ENCODE measurements around the gene HTATIP2. TPM values are rescaled to one million over a fixed set of nuclear protein-coding genes. Genes with fewer than 3 reads are reported as not detected.

Gene HTATIP2
- total RNA-seq, 6 experiments from 2014 or later = 15.0 to 36.0 (median 31.3) TPM

GRCh38 chr11:20387261-20388095, 24.0 kb downstream of the HTATIP2 start, which contains the start of gene PRMT3:
Gene PRMT3, plus strand, starts transcription at chr11:20387716. Its CDS starts 31 bp downstream, at chr11:20387747.
- TF ChIP-seq, protein P1, sequence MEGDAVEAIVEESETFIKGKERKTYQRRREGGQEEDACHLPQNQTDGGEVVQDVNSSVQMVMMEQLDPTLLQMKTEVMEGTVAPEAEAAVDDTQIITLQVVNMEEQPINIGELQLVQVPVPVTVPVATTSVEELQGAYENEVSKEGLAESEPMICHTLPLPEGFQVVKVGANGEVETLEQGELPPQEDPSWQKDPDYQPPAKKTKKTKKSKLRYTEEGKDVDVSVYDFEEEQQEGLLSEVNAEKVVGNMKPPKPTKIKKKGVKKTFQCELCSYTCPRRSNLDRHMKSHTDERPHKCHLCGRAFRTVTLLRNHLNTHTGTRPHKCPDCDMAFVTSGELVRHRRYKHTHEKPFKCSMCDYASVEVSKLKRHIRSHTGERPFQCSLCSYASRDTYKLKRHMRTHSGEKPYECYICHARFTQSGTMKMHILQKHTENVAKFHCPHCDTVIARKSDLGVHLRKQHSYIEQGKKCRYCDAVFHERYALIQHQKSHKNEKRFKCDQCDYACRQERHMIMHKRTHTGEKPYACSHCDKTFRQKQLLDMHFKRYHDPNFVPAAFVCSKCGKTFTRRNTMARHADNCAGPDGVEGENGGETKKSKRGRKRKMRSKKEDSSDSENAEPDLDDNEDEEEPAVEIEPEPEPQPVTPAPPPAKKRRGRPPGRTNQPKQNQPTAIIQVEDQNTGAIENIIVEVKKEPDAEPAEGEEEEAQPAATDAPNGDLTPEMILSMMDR (IDR thresholded peaks at IDR 0.05) = peak; percentile 98
- H3K4me1 Mint-ChIP-seq (ENCODE audit: low read depth) = peaks cover 12% of the 10 kb centered on the region
- peak within 1 kb of the TSS; percentile 96 for H3K4me3 Mint-ChIP-seq
- peak; percentile 90 for DNase-seq
- H3K27ac Mint-ChIP-seq = peak within 1 kb of the TSS; percentile 99
- H3K9me3 Mint-ChIP-seq = no peaks in the 10 kb centered on the region
- H3K27me3 Mint-ChIP-seq (ENCODE audit: insufficient read depth) = no peaks in the 10 kb centered on the region
- H3K36me3 Mint-ChIP-seq (ENCODE audit: low read depth) = no peaks in the 10 kb centered on the region; the same call in 1 of the 2 replicates

- DNase-seq = no peak
- Mint-ChIP-seq H3K36me3 (ENCODE audit: low read depth) (no peaks in the 10 kb centered on the region; the same call in 1 of the 2 replicates), H3K4me1 (ENCODE audit: low read depth) (peaks cover 12% of the 10 kb centered on the region), H3K4me3 (peak overlapping the region; percentile 96), H3K27ac (peak overlapping the region; percentile 91), H3K27me3 (ENCODE audit: insufficient read depth) (no peaks in the 10 kb centered on the region), H3K9me3 (no peaks in the 10 kb centered on the region)
- TF ChIP-seq, protein P1 (IDR thresholded peaks at IDR 0.05) = no peak
Observed at GRCh38 chr11:20388096-20389055, 24.9 kb downstream of the HTATIP2 start.

GRCh38 chr11:20397281-20397680, 33.8 kb downstream of the HTATIP2 start:
- Mint-ChIP-seq H3K4me3 (no peak overlapping the region), H3K27ac (no peak overlapping the region; the same call in 1 of the 2 replicates), H3K4me1 (ENCODE audit: low read depth) (no peaks in the 10 kb centered on the region), H3K27me3 (ENCODE audit: insufficient read depth) (no peaks in the 10 kb centered on the region; the same call in 1 of the 2 replicates), H3K36me3 (ENCODE audit: low read depth) (peaks cover 4% of the 10 kb centered on the region; the same call in 1 of the 2 replicates), H3K9me3 (no peaks in the 10 kb centered on the region)
- TF ChIP-seq, protein P1 (IDR thresholded peaks at IDR 0.05) = peak; percentile 82
- peak; percentile 48 for DNase-seq

DNA sequence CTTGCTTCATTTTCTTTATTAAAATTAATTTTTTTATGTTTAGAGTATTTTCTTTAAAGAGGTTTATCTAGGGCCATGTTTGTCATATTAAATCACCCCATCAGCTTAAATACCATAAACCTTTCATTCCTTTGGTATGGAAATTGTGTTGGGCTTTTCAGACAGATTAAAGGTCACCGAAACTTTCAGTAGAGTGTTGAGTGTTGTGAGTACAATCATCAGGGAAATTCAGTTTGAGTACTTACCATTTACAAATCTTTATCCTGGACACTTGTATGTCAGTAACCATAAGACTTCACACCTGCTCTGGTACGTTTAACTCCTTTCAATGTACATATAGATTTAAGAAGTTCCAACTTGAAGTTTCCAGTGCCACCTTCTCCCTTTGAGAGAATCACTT, 36.0 kb downstream of the HTATIP2 start:
- DNase-seq = no peak
- Mint-ChIP-seq H3K27me3 (ENCODE audit: insufficient read depth) (no peaks in the 10 kb centered on the region; the same call in 1 of the 2 replicates), H3K4me1 (ENCODE audit: low read depth) (no peaks in the 10 kb centered on the region), H3K4me3 (no peak overlapping the region), H3K9me3 (no peaks in the 10 kb centered on the region), H3K27ac (no peak overlapping the region), H3K36me3 (ENCODE audit: low read depth) (peaks cover 4% of the 10 kb centered on the region; the same call in 1 of the 2 replicates)
- TF ChIP-seq, protein P1 (IDR thresholded peaks at IDR 0.05) = no peak

DNA sequence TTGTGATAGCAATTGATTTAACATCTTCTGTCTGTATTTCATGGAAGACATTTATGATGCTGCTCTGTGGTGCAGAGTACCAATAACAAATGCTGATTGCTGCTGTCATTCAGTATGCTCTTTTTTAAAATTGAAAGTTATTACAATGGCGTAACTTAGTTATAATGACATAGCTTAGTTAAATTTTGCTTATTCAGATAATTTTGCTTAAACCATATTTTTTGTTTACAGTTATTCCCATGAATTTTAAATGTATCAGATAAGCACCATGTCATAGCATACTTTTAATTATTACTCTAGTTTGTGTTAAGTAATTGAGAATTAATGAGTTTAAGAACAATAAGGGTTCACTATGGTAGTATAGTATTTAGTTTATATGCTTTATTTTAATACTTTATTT, 39.5 kb downstream of the HTATIP2 start:
- no peak overlapping the region for H3K27ac Mint-ChIP-seq
- no peaks in the 10 kb centered on the region for H3K36me3 Mint-ChIP-seq (ENCODE audit: low read depth)
- H3K4me1 Mint-ChIP-seq (ENCODE audit: low read depth) = no peaks in the 10 kb centered on the region
- no peaks in the 10 kb centered on the region for H3K9me3 Mint-ChIP-seq
- H3K4me3 Mint-ChIP-seq = no peak overlapping the region
- no peaks in the 10 kb centered on the region for H3K27me3 Mint-ChIP-seq (ENCODE audit: insufficient read depth)
- TF ChIP-seq, protein P1 (IDR thresholded peaks at IDR 0.05) = no peak
- no peak for DNase-seq
